Keratinocyte (primary cell): Measurements from ENCODE around the gene DBR1.

Experiments
- EZH2 ChIP-seq: IDR thresholded peaks from one replicate; pipeline ENCODE4 v1.6.1; 2012; ENCODE audit warnings: inconsistent platforms, mild to moderate bottlenecking, low read length, moderate library complexity
- TF ChIP-seq, protein P1 (sequence below), 3 experiments: IDR thresholded peaks in 1 of 3; conservative IDR thresholded peaks in 1 of 3; optimal IDR thresholded peaks in 1 of 3; 2 replicates in 2 of 3; 3 replicates in 1 of 3; pipeline versions ENCODE3 to v1.5.1; 2011; ENCODE audit warnings: low read length in 3 of 3, mild to moderate bottlenecking in 3 of 3, moderate library complexity in 2 of 3, control low read depth in 1 of 3, inconsistent platforms in 1 of 3; ENCODE audit not compliant: insufficient read depth in 2 of 3; ENCODE audit errors: extremely low read depth in 1 of 3

DNA sequence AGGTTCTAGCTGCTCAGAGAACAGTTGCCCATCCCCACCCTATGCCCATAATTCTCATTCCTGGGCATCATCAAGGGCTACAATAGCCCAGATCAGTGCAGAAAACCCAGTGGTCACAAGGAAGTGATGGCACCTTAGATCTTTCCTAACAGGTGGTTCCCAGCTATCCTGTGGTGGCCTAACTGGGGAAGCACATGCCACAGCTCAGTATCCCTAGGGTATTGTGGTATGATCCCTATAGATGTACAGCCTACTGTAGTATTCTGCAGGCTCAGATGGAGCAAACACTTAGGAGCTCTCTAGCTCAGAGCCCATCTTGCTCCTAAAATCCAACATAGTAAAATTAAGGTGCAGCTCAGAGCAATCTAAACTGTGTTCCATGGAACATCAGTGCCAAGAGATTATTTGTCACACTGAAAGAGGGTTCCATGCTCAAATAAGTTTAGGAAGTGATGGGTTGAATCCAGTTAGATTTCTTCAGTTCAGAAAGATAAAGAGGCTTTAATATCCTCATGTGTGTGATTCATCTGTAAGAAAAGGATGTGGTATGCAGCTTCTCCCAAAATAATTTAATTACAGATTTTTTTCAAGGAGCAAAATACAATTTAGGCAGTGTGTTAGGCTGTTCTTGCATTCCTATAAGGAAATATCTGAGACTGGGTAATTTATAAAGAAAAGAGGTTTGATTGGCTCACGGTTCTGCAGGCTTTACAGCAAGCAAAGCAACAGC is 46.9 kb downstream of the DBR1 start:
- TF ChIP-seq, protein P1, sequence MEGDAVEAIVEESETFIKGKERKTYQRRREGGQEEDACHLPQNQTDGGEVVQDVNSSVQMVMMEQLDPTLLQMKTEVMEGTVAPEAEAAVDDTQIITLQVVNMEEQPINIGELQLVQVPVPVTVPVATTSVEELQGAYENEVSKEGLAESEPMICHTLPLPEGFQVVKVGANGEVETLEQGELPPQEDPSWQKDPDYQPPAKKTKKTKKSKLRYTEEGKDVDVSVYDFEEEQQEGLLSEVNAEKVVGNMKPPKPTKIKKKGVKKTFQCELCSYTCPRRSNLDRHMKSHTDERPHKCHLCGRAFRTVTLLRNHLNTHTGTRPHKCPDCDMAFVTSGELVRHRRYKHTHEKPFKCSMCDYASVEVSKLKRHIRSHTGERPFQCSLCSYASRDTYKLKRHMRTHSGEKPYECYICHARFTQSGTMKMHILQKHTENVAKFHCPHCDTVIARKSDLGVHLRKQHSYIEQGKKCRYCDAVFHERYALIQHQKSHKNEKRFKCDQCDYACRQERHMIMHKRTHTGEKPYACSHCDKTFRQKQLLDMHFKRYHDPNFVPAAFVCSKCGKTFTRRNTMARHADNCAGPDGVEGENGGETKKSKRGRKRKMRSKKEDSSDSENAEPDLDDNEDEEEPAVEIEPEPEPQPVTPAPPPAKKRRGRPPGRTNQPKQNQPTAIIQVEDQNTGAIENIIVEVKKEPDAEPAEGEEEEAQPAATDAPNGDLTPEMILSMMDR (optimal IDR thresholded peaks at IDR 0.05 in 1 of 3, IDR thresholded peaks at IDR 0.05 in 1 of 3, conservative IDR thresholded peaks at IDR 0.05 in 1 of 3; ENCODE audit: extremely low read depth in 1 of 3, insufficient read depth in 2 of 3, low read length in 3 of 3), result no peak
- TF ChIP-seq EZH2, result no peak
